MM.1S (cell line): ENCODE measurements around the gene ATP10B.

ENCODE experiments used
- EZH2 ChIP-seq: fragments of 300-600 bp; sonication (generic); optimal IDR thresholded peaks from 2 replicates; pipeline ENCODE3; 2017; ENCODE audit warnings: low read depth, mild to moderate bottlenecking, antibody characterized with exemption, low read length, mixed read lengths
- TF ChIP-seq, protein P1 (sequence below): fragments of 300-600 bp; sonication (generic); IDR thresholded peaks from 2 replicates; pipeline ENCODE4 v1.5.1; 2016; ENCODE audit warnings: antibody characterized with exemption, low read length, mixed read lengths

DNA sequence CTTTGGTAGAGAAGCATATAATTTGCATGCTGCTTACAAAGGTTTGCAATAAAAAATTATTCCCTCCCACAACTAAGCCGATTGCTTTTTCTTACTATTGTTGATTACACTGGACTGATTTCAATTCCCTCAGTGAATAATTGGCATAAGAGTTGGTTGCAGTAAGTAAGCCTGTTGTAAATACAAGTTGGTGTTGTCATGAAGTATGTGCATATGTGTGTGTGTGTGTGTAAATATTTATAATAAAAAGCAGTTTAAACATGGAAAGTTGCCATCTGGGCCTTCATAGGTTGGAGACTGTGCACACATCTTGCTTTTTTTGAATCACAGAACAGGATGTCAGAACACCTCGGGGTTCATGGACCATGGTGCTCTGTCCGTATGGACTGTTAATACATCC is 131.2 kb downstream of the ATP10B start:
- TF ChIP-seq, protein P1, sequence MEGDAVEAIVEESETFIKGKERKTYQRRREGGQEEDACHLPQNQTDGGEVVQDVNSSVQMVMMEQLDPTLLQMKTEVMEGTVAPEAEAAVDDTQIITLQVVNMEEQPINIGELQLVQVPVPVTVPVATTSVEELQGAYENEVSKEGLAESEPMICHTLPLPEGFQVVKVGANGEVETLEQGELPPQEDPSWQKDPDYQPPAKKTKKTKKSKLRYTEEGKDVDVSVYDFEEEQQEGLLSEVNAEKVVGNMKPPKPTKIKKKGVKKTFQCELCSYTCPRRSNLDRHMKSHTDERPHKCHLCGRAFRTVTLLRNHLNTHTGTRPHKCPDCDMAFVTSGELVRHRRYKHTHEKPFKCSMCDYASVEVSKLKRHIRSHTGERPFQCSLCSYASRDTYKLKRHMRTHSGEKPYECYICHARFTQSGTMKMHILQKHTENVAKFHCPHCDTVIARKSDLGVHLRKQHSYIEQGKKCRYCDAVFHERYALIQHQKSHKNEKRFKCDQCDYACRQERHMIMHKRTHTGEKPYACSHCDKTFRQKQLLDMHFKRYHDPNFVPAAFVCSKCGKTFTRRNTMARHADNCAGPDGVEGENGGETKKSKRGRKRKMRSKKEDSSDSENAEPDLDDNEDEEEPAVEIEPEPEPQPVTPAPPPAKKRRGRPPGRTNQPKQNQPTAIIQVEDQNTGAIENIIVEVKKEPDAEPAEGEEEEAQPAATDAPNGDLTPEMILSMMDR, result no peak
- TF ChIP-seq EZH2, result no peak
